HS-27A (cell line): ENCODE measurements around the gene SNCAIP.
"Not testable (repeated sequence)": the region's sequence is repeated elsewhere in the genome, so short reads cannot be mapped to it uniquely, and the experiment has no call there.

Source experiments
- DNase-seq: peaks from one replicate; pipeline ENCODE4 v3.0.0-alpha.2; 2012; ENCODE audit warnings: low read depth, missing footprints

Gene SNCAIP

DNA sequence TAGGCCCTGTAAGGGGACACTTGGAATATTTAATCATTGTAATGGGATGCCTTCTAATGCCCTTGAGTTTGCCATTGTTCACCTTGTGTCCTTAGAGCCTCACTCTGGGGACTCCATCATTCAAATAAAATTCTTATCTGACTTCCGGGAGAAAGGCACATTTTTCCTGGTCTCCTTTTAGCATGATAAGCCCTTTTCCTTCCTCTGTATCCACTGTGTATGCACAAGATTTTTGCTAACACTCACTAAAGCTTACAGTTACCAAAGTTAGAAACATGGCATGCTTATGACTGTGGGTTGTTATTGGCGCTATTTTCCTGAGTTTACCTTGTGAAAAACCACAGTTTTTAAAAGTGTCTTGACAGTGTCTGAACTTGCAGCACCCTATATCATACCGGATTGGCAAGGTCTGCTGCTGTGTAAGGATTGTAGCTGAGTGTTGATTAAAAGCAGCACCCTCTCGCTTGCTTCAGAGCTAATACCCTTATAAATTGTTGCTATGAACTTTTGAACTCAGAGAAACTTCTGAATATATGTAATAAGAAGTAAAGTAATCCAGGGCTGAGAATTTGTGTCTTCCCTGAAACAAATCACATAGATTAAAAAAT, 46.4 kb downstream of the SNCAIP start:
- DNase-seq, result no peak

DNA sequence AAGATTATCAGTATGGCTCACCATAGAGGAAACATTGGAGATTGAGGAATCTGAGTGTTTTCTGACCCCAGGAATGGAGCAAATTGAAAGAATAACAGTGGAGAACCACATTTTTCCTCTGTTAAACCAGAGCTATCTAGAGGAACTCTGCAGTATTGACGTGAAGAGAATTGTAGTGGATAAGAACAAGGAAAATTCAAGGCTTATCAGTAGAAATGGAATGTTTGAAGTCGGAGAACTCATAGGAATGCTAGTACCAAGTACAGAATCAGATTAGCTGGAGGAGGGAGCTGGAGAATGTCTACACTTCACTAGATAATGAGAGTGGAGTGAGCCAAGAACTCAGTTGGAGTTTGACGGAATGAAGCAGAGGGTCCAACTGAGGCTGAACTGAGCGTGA, 50.3 kb downstream of the SNCAIP start:
- DNase-seq, result no peak

DNA sequence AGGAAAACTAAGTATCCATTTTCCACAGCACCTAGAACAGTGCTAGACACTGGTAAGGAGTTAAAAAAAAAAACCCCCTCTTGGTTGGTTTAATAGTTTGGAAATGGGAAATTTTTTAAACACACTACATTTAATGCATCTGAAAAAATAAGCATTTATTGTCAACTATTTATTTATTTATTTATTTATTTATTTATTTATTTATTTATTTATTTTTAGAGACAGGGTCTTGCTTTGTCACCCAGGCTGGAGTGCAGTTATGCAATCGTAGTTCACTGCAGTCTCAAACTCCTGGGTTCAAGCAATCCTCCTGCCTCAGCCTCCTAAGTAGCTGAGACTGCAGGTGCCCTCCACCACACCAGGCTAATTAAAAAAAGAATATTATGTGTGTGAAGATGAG, 51.6 kb downstream of the SNCAIP start:
- no peak for DNase-seq

DNA sequence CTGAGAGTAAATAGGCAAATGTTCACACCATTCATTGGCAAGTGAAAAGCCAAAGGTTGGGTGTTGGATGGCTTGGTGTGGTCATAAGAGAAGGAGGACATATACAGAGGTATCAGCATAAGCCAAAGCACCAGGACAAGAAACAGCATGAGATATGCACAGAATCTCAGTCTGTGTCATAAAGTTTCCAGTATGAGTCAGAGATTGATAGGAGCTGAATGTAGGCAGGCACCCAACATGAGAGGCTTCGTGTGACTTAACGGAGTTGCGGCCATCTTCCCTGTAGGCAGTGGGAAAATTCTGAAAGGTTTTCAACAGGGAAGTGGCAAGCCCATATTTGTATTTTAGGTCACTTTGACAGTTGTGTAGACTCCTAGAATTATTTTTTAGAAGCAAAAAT, 54.5 kb downstream of the SNCAIP start:
- DNase-seq, result no peak

DNA sequence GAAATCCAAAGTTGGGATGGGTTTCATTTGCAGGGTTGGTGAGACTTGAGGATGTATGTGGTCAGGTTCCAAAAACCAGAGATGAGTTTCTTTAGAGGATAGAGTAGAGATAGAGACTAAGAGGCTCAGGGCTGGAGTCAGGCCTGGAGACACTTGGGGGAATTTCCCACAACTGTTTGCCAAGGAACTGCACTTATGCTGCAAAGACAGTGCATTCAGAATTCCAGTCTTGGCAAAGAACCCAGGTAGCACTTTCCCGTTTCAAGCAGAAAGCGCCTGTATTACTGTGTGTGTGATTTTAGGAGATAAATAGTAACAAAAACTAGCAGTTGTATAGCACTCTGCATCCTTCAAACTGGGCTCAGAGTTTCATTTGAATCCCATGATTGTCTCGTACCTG, 55.4 kb downstream of the SNCAIP start:
- no peak for DNase-seq

DNA sequence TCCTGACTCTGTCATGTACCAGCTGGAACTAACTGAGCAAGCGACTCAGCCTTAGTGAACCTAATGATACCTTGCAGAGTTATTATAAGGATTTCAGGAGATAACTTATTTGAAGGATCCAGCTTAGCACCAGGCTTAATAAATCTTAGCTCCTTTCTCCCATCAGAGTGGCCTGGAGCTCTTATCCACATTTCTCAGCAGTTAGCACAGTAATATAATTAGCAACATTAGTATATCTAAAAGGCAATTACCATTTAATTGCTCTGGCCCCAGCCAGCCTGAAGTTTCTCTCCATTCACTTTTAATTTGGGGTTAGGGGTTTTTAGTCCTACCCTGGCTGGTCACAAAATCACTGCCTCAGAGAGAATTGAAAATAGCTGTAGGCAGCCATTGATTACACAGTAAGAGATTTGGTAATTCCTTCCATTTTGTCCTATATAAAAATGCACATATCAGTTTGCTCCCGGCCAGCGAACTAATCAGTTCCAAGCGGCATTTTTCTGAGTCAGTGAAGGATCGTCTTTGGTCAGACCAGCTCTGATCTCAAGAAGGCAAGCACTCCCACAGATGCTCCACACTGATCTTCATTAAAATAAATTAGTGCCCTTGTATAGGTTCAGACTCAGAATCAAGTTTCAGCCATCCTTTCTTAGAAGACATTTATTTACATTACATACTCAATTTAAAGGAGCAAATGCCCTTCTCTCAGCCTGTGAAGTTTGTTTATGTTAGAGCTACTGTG, 56.6 kb downstream of the SNCAIP start:
- DNase-seq, result no peak

DNA sequence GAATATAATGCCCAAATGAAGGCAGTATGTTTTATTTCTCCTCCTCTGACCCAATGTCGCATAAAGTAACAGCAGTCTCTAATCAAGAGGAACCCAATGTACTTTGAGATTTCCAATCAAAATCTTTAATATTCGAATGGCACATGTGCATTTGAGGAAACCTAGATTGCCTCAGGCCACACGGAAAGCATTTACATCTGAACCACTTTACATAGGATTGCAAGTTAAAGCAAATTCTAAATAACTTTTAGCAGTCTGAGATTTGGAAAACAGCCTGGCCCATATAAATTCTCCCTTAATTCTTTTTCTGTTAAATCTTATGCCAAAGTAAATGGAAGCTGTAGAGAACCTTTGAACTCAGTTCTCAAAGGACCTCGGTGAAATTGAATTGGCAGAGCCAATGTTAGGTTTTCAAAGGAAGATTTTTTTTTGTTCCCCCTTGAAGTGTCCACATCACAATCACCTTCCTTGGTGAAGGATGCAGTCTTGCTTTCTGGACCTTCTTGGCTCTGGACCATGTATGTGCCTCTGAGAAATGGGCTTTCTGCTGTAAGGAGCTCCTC, 57.3 kb downstream of the SNCAIP start:
- DNase-seq, result no peak

DNA sequence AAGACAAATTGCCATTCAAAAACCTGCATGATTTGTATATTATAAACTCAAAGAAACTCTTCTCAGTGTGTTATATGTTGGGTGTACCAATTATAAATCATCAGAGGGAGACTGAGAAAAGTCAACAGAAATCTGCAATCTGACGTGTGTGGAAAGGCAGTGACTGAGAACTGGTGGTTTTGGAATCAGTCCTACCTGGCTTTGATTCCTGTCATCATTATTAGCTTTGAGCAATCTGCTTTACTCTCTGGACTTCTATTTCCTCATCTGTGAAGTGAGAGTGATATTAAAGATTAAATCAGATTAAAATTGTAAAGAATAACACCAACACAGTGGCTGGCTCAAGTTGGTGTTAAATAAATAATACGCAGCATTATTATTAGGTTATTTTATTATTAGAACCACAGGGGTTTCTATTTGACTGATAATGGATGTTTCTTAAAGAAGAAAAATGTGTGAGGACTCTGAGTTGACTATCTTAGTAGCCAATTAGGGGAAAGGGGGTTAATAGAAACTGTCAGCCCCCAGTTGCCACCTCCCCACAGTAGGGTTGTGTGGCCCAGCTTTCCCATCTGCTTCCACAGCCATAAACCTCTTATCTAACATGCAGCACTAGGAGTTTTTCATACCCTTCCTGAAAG, 59.6 kb downstream of the SNCAIP start:
- DNase-seq, result no peak

DNA sequence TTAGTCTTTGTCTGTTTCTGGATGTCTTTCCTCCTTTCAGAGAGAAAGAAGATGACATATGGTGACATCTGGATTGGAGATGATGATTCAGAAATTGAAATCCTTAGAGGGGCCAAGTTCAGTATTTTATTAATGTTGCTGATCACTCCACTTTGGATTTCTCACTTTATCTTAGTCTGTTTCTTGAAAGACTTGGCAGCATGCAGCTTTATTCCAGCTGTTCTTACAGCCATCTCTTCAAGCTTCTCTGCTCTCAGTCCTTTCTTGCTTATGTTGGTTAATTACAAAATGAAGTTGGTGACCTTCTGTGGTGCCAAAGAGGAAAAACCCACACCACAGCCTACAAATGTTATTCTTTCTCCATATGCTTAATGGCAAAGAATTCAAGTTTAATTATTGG, 62.1 kb downstream of the SNCAIP start:
- DNase-seq, result no peak

DNA sequence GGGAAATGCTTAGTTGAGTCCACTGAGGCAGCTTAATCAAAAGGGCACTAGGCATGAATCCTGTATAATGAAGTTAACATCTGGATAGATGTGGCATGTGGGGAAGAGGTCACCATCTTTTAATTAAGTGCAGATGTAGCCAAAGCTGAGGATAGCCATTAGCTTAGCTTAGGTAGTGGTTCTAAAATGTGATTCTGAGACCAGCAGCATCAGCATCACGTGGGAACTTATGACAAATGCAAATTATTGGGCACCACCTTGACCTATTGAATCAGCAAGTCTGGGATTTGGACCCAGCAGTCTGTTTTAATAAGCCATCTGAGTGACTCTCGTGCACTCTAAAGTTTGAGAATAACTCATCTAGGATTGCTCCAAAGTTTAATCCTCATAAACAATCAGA, 63.8 kb downstream of the SNCAIP start:
- no peak for DNase-seq

DNA sequence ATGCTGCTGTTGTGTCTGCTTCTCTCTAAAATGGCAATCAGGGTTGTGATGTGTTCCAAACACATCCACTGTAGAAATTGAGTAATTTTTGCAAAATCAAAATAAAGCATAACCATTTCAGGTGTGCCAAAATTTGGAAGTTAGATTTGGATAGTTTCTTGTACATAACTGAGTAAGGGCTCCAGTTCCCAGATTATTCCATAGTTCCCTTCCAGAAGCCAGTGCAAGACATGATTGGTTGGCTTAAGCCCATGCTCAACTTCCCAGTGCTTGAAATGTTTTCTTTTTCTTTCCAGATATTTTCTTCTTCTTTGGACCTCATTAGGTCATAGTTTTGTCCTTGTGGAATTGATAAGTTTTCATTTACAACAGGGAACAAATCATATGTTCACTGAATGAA, 64.2 kb downstream of the SNCAIP start:
- DNase-seq, result no peak

DNA sequence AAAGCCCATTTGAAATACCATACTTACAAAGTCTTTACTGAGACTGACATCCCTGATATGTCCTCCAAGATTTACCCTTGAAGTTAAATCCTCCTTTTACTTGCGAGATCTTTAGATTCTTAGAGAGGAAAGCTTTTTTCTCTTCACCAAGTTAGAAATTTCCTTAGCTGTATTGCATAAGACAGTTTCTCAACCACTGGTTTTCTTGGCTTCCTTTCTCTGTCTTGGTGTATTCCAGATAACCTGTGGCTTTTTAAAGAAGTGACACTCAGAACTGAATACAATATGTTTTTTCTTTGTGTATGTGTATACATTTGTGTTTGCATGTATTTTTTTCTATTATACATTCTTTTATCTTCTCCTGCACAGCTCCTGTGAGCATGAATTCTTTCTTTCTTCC, 65.0 kb downstream of the SNCAIP start:
- DNase-seq, result no peak

DNA sequence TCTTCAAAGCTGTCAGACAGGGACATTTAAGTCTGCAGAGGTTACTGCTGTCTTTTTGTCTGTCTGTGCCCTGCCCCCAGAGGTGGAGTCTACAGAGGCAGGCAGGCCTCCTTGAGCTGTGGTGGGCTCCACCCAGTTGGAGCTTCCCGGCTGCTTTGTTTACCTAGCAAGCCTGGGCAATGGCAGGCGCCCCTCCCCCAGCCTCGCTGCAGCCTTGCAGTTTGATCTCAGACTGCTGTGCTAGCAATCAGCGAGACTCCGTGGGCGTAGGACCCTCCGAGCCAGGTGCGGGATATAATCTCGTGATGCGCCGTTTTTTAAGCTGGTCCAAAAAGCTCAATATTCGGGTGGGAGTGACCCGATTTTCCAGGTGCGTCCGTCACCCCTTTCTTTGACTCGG, 70.9 kb downstream of the SNCAIP start:
- not testable (repeated sequence) for DNase-seq

DNA sequence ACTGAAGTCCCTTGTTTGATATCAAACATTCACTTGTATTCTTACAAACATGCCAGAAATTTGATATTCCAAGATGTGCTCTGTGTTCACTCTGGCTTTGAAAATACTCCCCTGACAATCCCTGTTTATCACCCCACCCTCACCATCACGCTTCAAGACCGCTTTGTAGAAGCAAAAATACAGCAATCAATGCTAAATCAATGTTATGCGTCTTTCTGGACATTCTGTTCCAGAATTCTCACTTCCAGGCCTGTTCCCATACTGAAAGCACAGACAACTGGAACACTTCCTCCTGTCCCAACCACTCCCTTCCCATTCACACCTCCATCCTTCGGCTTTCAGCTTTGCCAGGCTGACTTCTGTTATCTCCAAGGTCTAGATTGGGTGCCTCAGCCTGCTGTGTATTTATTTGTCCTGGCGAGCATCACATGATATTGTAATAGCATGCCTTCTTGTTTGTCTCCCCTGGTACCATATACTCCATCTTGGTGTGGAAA, 72.8 kb downstream of the SNCAIP start:
- DNase-seq, result no peak

DNA sequence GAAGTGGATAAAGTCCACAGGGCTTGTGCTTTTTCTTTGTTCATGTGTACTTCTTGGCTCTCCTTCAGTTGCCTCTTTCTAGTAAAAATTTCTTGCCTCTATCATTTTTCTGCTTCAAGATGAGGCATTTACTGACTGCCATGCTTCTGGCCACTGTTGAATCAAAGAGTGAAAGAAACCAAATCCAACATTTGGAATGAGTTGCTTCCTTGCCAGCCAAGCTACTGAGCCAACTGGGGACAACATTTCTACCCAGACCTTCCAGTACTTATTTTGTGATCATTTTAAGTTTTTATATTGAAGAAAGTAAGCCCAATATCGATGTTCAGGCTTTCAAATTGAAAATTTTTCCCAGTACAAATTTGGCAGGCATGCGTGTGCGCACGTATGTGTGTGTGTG, 73.2 kb downstream of the SNCAIP start:
- no peak for DNase-seq

DNA sequence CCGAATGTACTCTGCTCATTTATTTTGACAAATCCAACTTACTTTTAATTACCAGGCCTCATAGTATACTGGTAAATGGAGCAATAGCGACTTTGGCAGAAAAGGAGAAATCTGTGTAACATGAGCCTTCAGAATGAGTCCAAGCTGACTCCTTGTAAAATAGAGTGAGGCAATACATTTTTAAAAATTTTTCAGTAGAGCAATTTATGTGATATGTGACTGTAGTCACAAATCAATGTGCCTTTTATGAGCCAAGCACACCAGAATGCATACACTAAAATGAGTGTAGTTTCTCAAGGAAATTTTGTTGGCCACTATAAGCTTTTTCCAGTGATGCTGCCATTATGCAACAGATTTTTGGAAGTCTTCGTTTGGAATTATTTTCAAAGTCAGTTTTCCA, 73.8 kb downstream of the SNCAIP start:
- no peak for DNase-seq

DNA sequence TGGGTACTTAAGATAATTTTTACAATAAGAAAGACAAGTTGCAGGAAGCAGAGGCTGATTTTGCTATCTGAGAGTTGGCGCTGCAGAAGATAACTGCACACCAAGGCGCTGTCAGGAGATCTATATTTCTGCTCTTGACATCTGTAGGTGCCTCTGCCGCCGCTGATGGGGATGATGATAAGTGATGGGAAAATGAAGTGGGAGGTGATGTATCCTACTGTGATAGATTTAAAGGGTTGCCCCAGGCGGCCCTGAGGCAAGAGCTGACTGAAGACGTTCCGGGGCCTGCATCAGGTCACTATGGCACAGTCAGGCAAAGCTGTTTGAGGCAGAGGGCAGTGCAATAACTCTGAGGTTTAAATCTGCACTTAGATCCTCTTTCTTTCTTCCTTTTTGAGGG, 78.1 kb downstream of the SNCAIP start:
- no peak for DNase-seq

DNA sequence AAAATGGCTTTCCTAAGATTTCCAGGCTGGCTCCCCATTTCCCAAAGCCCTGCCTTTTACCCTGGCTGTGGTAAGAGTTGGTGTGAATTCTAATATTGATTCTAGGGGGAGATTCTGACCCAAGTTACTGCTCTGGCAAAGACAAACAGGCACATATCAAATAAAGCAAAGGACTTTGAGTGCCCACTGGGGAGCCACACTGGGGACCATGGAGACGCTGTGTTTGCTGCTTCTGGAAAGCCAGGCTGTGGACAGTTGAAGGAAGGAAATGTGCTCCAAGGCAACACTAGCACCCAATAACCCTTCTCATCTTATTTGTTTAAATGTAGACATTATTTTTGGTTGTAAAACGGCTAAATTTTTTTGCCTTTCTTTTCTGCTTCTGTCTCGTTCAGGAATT, 78.7 kb downstream of the SNCAIP start:
- DNase-seq, result no peak

DNA sequence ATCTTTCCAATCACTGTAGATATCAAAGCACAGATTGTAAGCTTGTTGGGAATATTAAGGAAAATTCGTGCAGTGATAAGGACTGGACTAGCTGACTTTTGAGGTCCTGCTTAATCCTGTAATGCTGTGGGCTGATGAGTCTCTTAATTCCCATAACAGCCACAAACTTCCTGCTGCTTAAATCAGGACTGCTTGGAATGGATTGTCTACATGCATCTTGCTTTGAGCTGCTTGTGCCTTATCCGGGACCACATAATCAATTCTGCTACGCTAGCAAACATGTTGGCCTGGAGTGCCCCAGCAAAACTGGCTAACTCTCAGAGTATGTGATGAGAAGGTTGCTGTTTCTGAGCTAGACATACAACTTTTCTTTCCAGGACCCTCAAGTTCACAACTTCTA, 79.6 kb downstream of the SNCAIP start:
- DNase-seq, result no peak

DNA sequence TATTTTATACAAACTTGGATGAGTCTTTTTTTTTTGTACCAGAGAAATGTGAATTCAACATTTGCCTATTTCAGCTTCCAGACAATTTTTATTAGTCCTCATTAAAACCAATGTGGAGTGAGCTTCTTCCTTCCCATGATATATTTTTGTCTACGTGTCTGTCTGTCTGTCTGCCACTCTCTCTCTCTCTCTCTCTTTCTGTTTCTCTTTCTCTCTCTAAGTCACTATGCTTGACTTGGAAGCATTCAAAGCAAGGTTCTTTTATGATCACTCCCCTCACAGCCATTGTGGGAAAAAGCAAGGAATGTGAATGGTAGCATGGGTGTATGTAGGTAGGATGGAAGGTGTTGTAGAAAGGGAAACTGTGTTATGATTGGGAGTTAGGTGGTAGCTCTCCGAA, 80.2 kb downstream of the SNCAIP start:
- DNase-seq, result no peak

DNA sequence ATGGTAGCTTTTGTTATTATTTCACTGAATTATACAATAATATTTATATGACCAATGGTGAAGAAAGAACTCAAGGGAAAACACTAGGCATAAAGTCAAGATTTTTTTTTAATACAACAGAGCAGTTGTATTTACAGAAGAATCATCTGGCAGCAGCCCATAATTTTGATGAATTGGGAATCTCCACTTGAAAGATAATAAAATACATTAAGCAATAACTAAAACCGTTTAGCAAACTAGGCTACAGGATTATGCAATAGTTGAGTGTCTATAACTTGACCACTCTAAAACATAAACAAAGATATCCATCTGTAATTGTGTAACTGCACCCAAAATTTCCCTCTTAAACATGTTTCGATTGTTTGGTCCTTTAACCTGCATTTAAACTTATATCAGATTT, 80.8 kb downstream of the SNCAIP start:
- DNase-seq, result no peak

DNA sequence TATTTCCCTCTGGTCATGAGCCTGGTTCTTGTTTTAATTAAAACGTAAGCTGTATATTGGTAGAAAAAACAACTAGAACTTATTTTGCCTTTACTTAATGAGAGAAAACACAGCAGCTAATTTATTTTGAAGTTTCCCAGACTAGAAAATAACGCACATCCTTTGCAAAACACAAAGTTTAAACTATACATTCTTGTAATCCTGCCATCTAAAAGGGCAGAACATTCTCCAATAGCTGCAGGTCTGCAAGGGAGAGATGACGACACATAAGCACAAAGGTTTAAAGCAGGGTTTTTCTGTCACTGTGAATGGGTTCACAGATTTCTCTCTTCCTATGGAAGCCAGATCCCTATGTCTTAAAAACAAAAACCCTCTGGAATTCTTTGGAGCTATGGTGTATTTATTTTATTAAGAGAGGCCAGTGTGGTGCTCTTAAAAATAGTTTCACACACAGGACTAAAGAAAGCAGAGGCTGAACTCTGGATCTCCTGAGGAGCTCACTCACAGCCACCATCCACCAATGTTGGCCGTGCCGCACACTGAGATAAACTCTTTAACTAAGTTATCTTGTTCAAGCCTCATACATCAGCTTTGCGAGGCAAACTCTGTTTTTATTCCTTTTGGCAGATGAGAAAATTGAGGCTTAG, 82.4 kb downstream of the SNCAIP start:
- DNase-seq, result no peak

DNA sequence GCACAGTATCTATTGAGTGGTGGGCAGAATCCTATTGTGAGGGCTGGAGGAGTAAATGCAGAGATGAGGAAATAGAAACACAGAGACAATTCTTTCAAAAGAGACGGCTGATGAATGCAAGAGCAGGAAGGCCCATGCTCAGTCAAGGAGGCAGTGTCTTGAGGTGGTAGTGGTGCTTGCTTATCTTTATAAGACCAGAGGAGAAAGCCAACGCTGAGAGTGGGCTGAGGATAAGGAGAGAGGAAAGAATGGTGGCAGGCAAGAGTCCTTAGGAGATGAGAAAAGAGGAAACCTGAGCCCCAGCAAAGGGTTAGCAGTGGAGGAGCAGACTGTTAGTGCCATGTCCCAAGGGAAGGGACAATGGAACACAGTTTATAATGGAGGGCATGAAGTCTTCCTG, 86.0 kb downstream of the SNCAIP start:
- DNase-seq, result no peak
